GM19043 (cell line): Measurements from ENCODE around the gene SLC5A10.

Experiments
- ATAC-seq: cut with Tn5 transposase; IDR thresholded peaks from one replicate; pipeline ENCODE4 v1.9.1; 2021; ENCODE audit warnings: low read depth; ENCODE audit not compliant: unreplicated experiment

The SLC5A10 gene

GRCh38 chr17:18981335-18981641 is 29.3 kb downstream of the SLC5A10 start:
- ATAC-seq, result no peak

GRCh38 chr17:18981642-18982424 is 29.9 kb downstream of the SLC5A10 start:
- no peak for ATAC-seq

DNA sequence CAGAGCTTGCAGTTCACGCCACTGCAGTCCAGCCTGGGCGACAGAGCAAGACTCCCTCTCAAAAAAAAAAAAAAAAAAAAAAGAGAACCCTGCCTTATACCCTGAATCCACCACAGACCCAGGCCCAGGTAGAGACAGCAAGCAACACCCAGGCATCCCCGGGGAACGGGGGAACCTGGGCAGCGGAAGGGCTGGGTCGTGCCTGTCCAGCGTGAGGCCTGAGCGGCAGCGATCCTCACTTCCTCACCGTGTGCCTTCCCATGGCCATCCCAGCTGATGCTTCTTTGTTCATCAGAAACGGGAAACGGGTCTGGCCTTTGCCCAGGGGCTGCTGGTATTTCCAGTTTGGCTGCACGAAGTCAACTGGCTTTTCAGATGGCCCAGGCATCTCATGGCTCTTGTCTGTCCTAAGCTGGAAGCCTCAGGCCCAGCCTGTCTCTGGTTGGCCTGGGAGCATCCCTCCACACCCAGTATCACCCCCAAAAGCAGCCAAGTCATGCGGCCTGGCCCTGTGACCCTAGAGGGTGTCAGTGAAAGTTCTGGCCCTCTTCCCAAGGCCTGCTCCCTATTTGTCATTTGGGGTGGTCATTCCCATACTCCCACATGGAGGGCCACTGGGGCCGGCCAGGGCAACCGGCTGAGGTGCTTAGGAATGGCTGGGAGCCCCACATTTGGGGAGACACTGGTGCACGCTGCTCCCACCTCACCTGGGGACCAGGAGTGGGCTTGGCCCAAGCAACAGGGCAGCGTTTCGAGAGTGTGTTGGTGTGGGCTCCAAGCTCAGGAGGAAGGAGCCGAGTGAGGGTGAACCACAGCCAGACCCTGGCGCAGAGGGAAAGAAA is 32.5 kb downstream of the SLC5A10 start:
- no peak for ATAC-seq

- no peak for ATAC-seq
These were observed 33.5 kb downstream of the SLC5A10 start for GRCh38 chr17:18985475-18985874.

GRCh38 chr17:18986541-18987229 is 34.7 kb downstream of the SLC5A10 start:
- ATAC-seq, result no peak

DNA sequence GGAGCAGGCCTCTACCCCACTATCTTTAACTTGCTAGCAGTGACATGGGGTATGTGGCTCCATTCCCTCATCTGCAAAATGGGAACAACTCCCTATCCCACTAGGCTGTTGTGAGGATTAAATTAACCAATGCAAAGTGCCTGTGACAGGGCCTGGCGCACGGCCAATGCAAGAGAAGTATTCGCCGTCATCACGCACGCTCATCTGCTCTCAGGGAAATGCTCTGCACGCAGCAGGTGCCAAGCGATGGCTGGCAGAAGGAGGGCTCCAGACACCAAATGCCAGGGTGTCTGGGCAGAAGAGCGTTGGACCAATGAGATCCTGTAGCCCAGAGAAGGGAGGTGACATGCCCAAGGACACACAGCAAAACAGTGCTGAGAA is 35.3 kb downstream of the SLC5A10 start:
- no peak for ATAC-seq

- ATAC-seq, result no peak
These were observed 36.0 kb downstream of the SLC5A10 start for GRCh38 chr17:18987862-18988545.

DNA sequence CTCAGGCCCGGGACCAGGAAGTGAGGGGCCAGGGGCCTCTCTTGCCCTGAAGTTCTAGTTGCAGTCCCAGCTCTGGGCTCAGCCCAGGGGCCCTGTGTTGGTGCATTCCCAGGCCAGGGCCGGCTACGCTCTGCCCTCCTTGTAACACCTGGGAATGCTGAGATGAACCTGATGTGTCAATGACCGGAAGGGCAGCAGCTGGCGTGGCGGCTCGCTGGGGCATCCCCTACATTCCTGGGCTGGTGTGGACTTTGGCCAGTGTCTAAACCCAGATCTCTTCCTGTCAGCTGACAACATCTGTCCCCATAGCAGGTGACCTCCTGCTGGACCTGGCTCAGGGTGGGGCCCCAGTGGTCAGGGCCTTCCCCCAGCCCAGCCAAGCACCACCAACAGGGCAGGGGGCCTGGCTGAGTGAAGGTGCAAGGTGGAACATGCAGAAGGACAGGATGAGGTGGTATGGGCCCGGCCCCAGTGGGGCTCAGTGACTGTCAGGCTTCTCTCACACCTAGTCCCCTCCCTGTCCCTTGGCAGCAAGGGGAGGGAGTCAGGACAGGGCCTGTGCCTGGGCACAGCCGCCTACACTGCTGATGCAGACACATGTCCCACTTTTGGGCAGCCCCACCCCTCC is 36.7 kb downstream of the SLC5A10 start:
- no peak for ATAC-seq

GRCh38 chr17:18990331-18990730 is 38.4 kb downstream of the SLC5A10 start:
- no peak for ATAC-seq

- no peak for ATAC-seq
These were observed 39.8 kb downstream of the SLC5A10 start for GRCh38 chr17:18991531-18992315.

- no peak for ATAC-seq
These were observed 40.6 kb downstream of the SLC5A10 start for GRCh38 chr17:18992454-18993130.

- ATAC-seq, result no peak
These were observed 42.1 kb downstream of the SLC5A10 start for GRCh38 chr17:18993905-18994526.

- ATAC-seq, result no peak
These were observed 42.7 kb downstream of the SLC5A10 start for GRCh38 chr17:18994631-18995030.

DNA sequence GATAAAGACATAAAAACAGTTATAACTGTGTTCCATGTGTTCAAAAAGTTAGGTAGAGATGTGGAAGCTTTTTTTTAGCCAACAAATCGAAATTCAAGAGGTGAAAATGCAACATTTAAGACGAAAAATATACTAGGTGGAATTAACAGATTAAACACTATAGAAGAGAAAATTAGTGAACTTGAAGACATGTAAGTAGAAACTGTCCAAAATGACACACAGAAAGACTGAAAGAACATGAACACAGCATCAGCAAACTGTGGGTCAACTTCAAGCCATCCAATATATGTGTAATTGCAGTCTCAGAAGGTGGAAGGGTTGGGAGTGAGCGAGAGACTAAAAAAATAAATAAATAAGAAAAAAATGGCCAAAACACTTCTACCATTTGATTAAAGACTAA is 43.3 kb downstream of the SLC5A10 start:
- no peak for ATAC-seq

- no peak for ATAC-seq
These were observed 44.5 kb downstream of the SLC5A10 start for GRCh38 chr17:18996458-18996857.

GRCh38 chr17:18997650-18998196 is 45.8 kb downstream of the SLC5A10 start:
- ATAC-seq, result no peak

DNA sequence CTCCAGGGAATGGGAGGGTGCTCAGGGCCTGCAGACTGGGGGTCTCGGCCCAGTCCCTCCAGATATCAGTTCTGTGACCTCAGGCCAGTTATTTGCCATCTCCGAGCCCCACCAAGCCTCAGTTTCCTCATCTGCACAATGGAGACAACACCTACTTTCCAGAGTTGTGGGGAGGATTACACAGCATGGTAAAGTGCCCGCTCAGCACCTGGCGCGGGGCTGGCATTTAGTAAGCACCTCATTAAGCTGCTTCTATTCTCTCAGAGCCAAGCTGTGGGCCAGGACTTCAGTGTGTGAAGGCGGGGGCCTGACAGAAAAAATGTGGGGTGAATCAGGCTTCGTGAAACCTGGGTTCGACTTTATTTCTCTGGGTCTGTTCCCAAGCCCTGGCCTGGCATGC is 47.4 kb downstream of the SLC5A10 start:
- no peak for ATAC-seq

- ATAC-seq, result no peak
These were observed 47.9 kb downstream of the SLC5A10 start for GRCh38 chr17:18999911-19000310.
